Mesodermal cell (in vitro differentiated cells): ENCODE data around the gene LONP2.
"Not testable (repeated sequence)": the region's sequence is repeated elsewhere in the genome, so short reads cannot be mapped to it uniquely, and the experiment has no call there.

Source experiments
- H3K27ac ChIP-seq: 2 replicates; pipeline ENCODE4 v1.7.0; 2013; ENCODE audit warnings: mild to moderate bottlenecking, low read depth, low read length, moderate library complexity; ENCODE audit not compliant: severe bottlenecking
- H3K36me3 ChIP-seq: 2 replicates; pipeline ENCODE4 v1.7.1; 2013; ENCODE audit warnings: mild to moderate bottlenecking, low read length, moderate library complexity; ENCODE audit not compliant: control insufficient read depth, insufficient read depth
- H3K4me1 ChIP-seq: one replicate; pipeline ENCODE4 v1.7.1; 2013; ENCODE audit warnings: mild to moderate bottlenecking, low read length; ENCODE audit not compliant: insufficient read depth, control insufficient read depth, poor library complexity, severe bottlenecking
- H3K4me3 ChIP-seq: 2 replicates; pipeline ENCODE4 v1.7.0; 2013; ENCODE audit warnings: low read length, control low read depth, mild to moderate bottlenecking; ENCODE audit not compliant: insufficient read depth, poor library complexity, severe bottlenecking; ENCODE audit errors: extremely low read depth
- H3K9me3 ChIP-seq: 2 replicates; pipeline ENCODE4 v1.7.1; 2013; ENCODE audit warnings: mild to moderate bottlenecking, low read length, moderate library complexity; ENCODE audit not compliant: control insufficient read depth
- WGBS, 2 experiments: methylation state at CpG; one replicate each; pipeline ENCODE4 v1.1.5; 2013; ENCODE audit warnings: missing lambda C conversion rate in 2 of 2; ENCODE audit not compliant: insufficient coverage in 2 of 2; 5-methylcytosine and 5-hydroxymethylcytosine counted together

LONP2 gene

DNA sequence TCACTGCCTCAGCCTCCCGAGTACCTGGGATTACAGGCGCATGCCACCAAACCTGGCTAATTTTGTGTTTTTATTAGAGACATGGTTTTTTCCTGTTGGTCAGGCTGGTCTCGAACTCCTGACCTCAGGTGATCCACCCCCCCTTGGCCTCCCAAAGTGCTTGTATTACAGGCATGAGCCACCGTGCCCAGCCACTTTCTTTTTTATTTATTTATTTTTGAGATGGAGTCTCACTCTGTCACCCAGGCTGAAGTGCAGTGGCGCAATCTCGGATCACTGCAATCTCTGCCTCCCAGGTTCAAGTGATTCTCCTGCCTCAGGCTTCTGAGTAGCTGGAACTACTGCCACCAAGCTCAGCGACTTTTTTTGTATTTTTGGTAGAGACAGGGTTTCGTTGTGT is 158.4 kb downstream of the LONP2 start:
- H3K4me1 ChIP-seq, H3K9me3 ChIP-seq, H3K27ac ChIP-seq, H3K4me3 ChIP-seq, H3K36me3 ChIP-seq: not testable (repeated sequence)
- 90% methylated on average over 6 to 7 of the region's 8 CpGs for WGBS, 2 experiments

DNA sequence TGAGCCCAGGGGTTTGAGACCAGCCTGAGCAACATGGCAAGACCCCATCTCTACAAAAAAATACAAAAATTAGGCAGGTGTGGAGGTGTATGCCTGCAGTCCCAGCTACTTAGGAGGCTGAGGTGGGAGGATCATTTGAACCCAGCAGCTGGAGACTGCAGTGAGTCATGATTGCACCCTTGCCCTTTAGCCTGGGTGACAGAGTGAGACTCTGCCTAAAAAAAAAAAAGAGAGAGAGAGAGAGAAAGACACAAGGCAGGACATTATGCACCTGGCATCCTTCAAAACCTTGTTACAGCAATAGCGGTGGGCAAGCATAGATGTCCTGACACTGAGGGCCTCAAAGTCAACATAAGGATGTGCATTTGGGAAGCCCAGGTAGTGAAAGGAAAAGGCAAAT is 161.1 kb downstream of the LONP2 start:
- no peak overlapping the region for H3K27ac ChIP-seq
- no peaks in the 10 kb centered on the region for H3K36me3 ChIP-seq
- 100% methylated on average over 1 of the region's 1 CpG; no CpG with 5 or more reads in 1 of the 2 experiments for WGBS, 2 experiments
- no peak overlapping the region for H3K4me3 ChIP-seq
- no peaks in the 10 kb centered on the region for H3K9me3 ChIP-seq
- H3K4me1 ChIP-seq = peaks cover 6% of the 10 kb centered on the region

- Histone ChIP-seq H3K9me3 (no peaks in the 10 kb centered on the region), H3K36me3 (no peaks in the 10 kb centered on the region), H3K27ac (no peak overlapping the region), H3K4me1 (peaks cover 10% of the 10 kb centered on the region), H3K4me3 (no peak overlapping the region)
- WGBS, 2 experiments = 86 to 96% methylated on average over 3 of the region's 4 CpGs
Observed at GRCh38 chr16:48405907-48406306, 161.8 kb downstream of the LONP2 start.
